Stimulated activated CD4-positive, alpha-beta T cell treated with anti-CD3 and anti-CD28 coated beads, TNF-alpha, amount 100 ng/mL, for 4 hours (primary cell): ENCODE measurements around the gene DCLRE1A.
"Not testable (repeated sequence)": the region's sequence is repeated elsewhere in the genome, so short reads cannot be mapped to it uniquely, and the experiment has no call there.

ENCODE experiments used
- DNase-seq, 3 experiments: peaks; one replicate each; pipeline ENCODE4 v3.0.0-alpha.2; 2020; ENCODE audit warnings: low read depth in 3 of 3

The DCLRE1A gene

GRCh38 chr10:113858541-113858940 is 4.7 kb upstream of the DCLRE1A start:
- no peak for DNase-seq

- DNase-seq = no peak
Observed at GRCh38 chr10:113857210-113857609, 3.3 kb upstream of the DCLRE1A start.

GRCh38 chr10:113856563-113856962 is 2.7 kb upstream of the DCLRE1A start:
- DNase-seq = no peak

- DNase-seq = peak; percentile 6 to 37 (median 18)
Observed at GRCh38 chr10:113854761-113855588, 1.1 kb upstream of the DCLRE1A start.

- no peak for DNase-seq
Observed at GRCh38 chr10:113853578-113854012, 287 bp downstream of the DCLRE1A start.

GRCh38 chr10:113849946-113850345 is 3.9 kb downstream of the DCLRE1A start:
- no peak for DNase-seq

- DNase-seq = no peak
Observed at GRCh38 chr10:113849140-113849803, 4.6 kb downstream of the DCLRE1A start.

- DNase-seq = no peak
Observed at GRCh38 chr10:113846036-113846435, 7.8 kb downstream of the DCLRE1A start.

GRCh38 chr10:113843972-113844485 is 9.9 kb downstream of the DCLRE1A start:
- no peak for DNase-seq

- no peak for DNase-seq
Observed at GRCh38 chr10:113842171-113842570, 11.7 kb downstream of the DCLRE1A start.

- not testable (repeated sequence) for DNase-seq
Observed at GRCh38 chr10:113828567-113828966, 25.3 kb downstream of the DCLRE1A start.

GRCh38 chr10:113825791-113826190 is 28.1 kb downstream of the DCLRE1A start:
- DNase-seq = no peak

GRCh38 chr10:113823389-113823788 is 30.5 kb downstream of the DCLRE1A start:
- DNase-seq = no peak

- no peak for DNase-seq
Observed at GRCh38 chr10:113822174-113822573, 31.7 kb downstream of the DCLRE1A start.

GRCh38 chr10:113821306-113821705 is 32.6 kb downstream of the DCLRE1A start:
- DNase-seq = not testable (repeated sequence)

GRCh38 chr10:113820507-113820906 is 33.4 kb downstream of the DCLRE1A start:
- no peak for DNase-seq

GRCh38 chr10:113819989-113820388 is 33.9 kb downstream of the DCLRE1A start:
- no peak for DNase-seq

GRCh38 chr10:113814700-113815099 is 39.2 kb downstream of the DCLRE1A start:
- DNase-seq = not testable (repeated sequence)

- no peak for DNase-seq
Observed at GRCh38 chr10:113808168-113808567, 45.7 kb downstream of the DCLRE1A start.

GRCh38 chr10:113806503-113806902 is 47.4 kb downstream of the DCLRE1A start:
- DNase-seq = no peak

- DNase-seq = no peak
Observed at GRCh38 chr10:113802997-113803396, 50.9 kb downstream of the DCLRE1A start.

- DNase-seq = no peak
Observed at GRCh38 chr10:113801569-113801968, 52.3 kb downstream of the DCLRE1A start.

- no peak for DNase-seq
Observed at GRCh38 chr10:113791691-113792090, 62.2 kb downstream of the DCLRE1A start.
